Ectodermal cell (in vitro differentiated cells): Measurements from ENCODE around the gene SH3TC1.

ENCODE experiments used
- H3K27ac ChIP-seq: 2 replicates; pipeline ENCODE4 v1.7.0; 2013; ENCODE audit warnings: mild to moderate bottlenecking, low read depth, low read length; ENCODE audit not compliant: insufficient read depth, poor library complexity, severe bottlenecking
- H3K27me3 ChIP-seq: 2 replicates; pipeline ENCODE4 v1.7.0; 2013; ENCODE audit warnings: mild to moderate bottlenecking, low read length; ENCODE audit not compliant: insufficient read depth, control insufficient read depth, poor library complexity, severe bottlenecking
- H3K36me3 ChIP-seq: one replicate; pipeline ENCODE4 v1.7.0; 2013; ENCODE audit warnings: low read length; ENCODE audit not compliant: control insufficient read depth, insufficient read depth
- H3K4me1 ChIP-seq: one replicate; pipeline ENCODE4 v1.7.0; 2013; ENCODE audit warnings: low read length; ENCODE audit not compliant: control insufficient read depth, insufficient read depth
- H3K4me3 ChIP-seq: 2 replicates; pipeline ENCODE4 v1.7.0; 2013; ENCODE audit warnings: low read depth, low read length, control low read depth; ENCODE audit not compliant: insufficient read depth
- H3K9me3 ChIP-seq: 2 replicates; pipeline ENCODE4 v1.7.0; 2013; ENCODE audit warnings: mild to moderate bottlenecking, low read length, moderate library complexity; ENCODE audit not compliant: control insufficient read depth
- WGBS, 2 experiments: methylation state at CpG; one replicate each; pipeline ENCODE4 v1.1.7; 2013; ENCODE audit warnings: missing lambda C conversion rate in 2 of 2; 5-methylcytosine and 5-hydroxymethylcytosine counted together

SH3TC1 gene

GRCh38 chr4:8205749-8206611, 6.9 kb downstream of the SH3TC1 start:
- WGBS, 2 experiments = 85 to 86% methylated on average over 26 of the region's 26 CpGs
- no peaks in the 10 kb centered on the region for H3K9me3 ChIP-seq
- H3K27me3 ChIP-seq = no peaks in the 10 kb centered on the region
- H3K4me1 ChIP-seq = peaks cover 7% of the 10 kb centered on the region
- no peaks in the 10 kb centered on the region for H3K36me3 ChIP-seq
- no peak overlapping the region for H3K4me3 ChIP-seq
- H3K27ac ChIP-seq = no peak overlapping the region

DNA sequence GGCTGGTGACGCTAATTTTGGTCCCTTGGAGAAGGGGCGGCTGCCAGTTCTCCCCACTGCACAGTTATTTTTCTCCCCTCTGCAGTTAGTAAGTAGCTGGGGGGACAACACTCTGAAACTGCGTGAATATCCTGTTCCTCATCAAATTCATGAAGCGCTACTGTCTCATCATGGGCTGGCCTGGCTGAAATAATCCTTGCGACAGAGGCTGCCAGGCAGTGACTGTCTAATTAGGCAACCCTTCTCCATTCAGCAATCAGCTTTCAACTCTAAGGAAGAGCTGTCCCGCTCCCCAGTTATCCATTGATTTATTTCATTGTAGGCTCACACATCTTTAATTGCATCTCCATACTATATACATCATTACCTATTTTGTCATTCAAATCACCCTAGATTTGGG, 8.2 kb downstream of the SH3TC1 start:
- Histone ChIP-seq H3K9me3 (no peaks in the 10 kb centered on the region), H3K4me3 (no peak overlapping the region), H3K27me3 (no peaks in the 10 kb centered on the region), H3K27ac (no peak overlapping the region), H3K4me1 (peaks cover 7% of the 10 kb centered on the region), H3K36me3 (no peaks in the 10 kb centered on the region)
- WGBS, 2 experiments = 95 to 96% methylated on average over 6 of the region's 6 CpGs

GRCh38 chr4:8208565-8208964, 9.5 kb downstream of the SH3TC1 start:
- peaks cover 7% of the 10 kb centered on the region for H3K4me1 ChIP-seq
- no peaks in the 10 kb centered on the region for H3K9me3 ChIP-seq
- H3K36me3 ChIP-seq = no peaks in the 10 kb centered on the region
- H3K4me3 ChIP-seq = no peak overlapping the region
- 94 to 96% methylated on average over 12 of the region's 12 CpGs for WGBS, 2 experiments
- H3K27me3 ChIP-seq = no peaks in the 10 kb centered on the region
- H3K27ac ChIP-seq = no peak overlapping the region

DNA sequence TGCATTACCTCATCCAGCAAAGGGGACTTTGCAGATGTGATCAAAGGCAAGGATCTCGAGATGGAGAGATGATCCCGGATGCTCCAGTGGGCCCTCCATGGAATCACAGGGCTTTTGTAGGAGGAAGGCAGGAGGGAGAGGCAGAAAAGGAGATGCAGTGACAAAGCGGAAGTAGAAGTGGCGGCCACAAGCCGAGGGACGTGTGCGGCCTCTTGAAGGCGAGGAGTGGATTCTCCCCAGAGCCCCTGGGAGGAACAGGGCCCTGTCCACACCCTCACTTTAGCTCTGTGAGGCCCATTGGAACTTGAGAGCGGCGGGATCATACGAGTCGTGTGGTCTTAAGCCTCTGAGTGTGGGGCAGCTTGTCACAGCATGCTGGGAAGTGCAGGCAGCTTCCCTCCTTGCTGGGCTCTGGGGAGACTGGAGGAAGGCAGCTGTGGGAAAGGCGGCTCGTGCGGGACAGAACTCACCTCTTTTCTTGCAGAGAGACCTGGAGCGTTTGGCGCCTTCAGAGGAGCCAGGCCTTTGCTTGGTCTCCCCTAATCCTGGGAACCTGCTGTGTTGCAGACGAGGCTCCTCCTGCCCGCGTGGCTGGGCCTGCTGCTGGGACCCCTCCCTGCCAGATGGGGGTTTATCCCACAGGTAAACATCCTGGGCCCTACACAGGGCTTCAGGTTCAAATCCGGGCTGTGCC, 10.2 kb downstream of the SH3TC1 start:
- Histone ChIP-seq H3K4me3 (no peak overlapping the region), H3K27ac (no peak overlapping the region), H3K36me3 (no peaks in the 10 kb centered on the region), H3K4me1 (peaks cover 7% of the 10 kb centered on the region), H3K27me3 (no peaks in the 10 kb centered on the region), H3K9me3 (no peaks in the 10 kb centered on the region)
- WGBS, 2 experiments = 67 to 69% methylated on average over 21 of the region's 21 CpGs

DNA sequence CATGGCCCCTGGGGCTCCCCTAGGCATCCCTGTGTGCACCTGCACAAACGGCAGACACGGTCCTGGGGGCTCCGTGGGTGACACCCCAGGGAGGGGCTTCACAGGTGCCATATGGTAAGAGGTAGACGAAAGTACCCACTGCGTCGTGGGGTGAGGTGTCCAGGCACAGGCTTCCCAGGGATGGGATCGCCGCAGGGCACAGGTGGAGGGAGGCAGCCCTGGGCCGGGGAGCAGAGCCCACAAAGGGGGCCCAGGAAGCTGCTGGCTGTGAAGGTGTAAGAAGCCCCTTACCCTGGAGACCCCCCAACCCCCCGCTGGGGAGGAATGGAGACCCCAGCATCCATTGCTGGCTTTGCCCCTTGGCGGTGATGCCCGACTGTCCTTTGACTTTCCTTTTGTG, 10.9 kb downstream of the SH3TC1 start:
- H3K9me3 ChIP-seq = no peaks in the 10 kb centered on the region
- no peaks in the 10 kb centered on the region for H3K36me3 ChIP-seq
- no peak overlapping the region for H3K27ac ChIP-seq
- H3K4me3 ChIP-seq = no peak overlapping the region
- 83% methylated on average over 12 of the region's 12 CpGs for WGBS, 2 experiments
- H3K4me1 ChIP-seq = peaks cover 7% of the 10 kb centered on the region
- H3K27me3 ChIP-seq = no peaks in the 10 kb centered on the region

DNA sequence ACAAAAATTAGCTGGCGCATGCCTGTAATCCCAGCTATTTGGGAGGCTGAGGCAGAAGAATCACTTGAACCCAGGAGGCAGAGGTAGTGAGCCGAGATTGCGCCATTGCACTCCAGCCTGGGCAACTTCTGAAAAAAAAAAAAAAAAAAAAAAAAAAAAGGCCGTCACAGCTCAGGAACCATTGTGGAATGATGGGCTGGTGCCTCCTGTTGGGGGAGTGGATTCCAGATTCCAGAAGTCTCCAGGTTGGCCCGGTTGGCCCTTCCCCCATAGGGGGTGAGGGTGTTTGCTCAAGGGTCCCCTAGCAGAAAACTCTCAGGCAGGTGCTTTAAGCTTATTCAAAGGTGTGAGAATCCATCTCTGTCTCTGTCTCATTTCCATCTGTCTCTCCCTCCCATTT, 11.5 kb downstream of the SH3TC1 start:
- peaks cover 7% of the 10 kb centered on the region for H3K4me1 ChIP-seq

DNA sequence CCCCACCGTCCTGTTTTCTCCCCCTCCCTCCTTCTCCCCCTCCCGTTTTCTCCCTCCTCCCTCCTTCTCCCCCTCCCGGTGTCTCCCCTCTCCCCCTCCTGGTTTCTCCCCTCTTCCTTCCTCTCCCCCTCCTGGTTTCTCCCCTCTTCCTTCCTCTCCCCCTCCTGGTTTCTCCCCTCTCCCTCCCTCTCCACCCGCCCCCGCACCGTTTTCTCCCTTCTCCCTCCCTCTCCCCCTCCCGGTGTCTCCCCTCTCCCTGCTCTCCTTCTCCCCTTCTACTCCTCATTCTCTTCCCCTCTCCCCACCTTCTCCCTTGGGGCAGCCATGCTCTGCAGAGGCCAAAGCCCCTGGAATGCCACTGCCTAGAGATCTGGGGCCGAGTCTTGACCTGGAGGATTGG, 12.2 kb downstream of the SH3TC1 start:
- Histone ChIP-seq H3K4me1 (peaks cover 7% of the 10 kb centered on the region), H3K27ac (no peak overlapping the region), H3K27me3 (no peaks in the 10 kb centered on the region), H3K9me3 (no peaks in the 10 kb centered on the region), H3K36me3 (no peaks in the 10 kb centered on the region), H3K4me3 (no peak overlapping the region)
- WGBS, 2 experiments = 37 to 38% methylated on average over 7 to 8 of the region's 8 CpGs

More for the DNA sequence above, 11.5 kb downstream of the SH3TC1 start:
- no peaks in the 10 kb centered on the region for H3K36me3 ChIP-seq
- H3K4me3 ChIP-seq = no peak overlapping the region
- H3K27ac ChIP-seq = no peak overlapping the region
- WGBS, 2 experiments = 85 to 88% methylated on average over 5 of the region's 5 CpGs
- no peaks in the 10 kb centered on the region for H3K27me3 ChIP-seq
- H3K9me3 ChIP-seq = no peaks in the 10 kb centered on the region

- H3K4me1 ChIP-seq = peaks cover 7% of the 10 kb centered on the region
- H3K27me3 ChIP-seq = no peaks in the 10 kb centered on the region
- no peak overlapping the region for H3K4me3 ChIP-seq
- H3K27ac ChIP-seq = no peak overlapping the region
- no peaks in the 10 kb centered on the region for H3K36me3 ChIP-seq
- WGBS, 2 experiments = 84 to 87% methylated on average over 22 of the region's 22 CpGs
- H3K9me3 ChIP-seq = no peaks in the 10 kb centered on the region
These were observed 12.9 kb downstream of the SH3TC1 start for GRCh38 chr4:8211737-8212581.

- H3K27ac ChIP-seq = no peak overlapping the region
- peaks cover 7% of the 10 kb centered on the region for H3K4me1 ChIP-seq
- no peak overlapping the region for H3K4me3 ChIP-seq
- 87 to 90% methylated on average over 12 of the region's 12 CpGs for WGBS, 2 experiments
- H3K27me3 ChIP-seq = no peaks in the 10 kb centered on the region
- H3K9me3 ChIP-seq = no peaks in the 10 kb centered on the region
- H3K36me3 ChIP-seq = no peaks in the 10 kb centered on the region
These were observed 13.5 kb downstream of the SH3TC1 start for GRCh38 chr4:8212622-8213021.

- Histone ChIP-seq H3K36me3 (no peaks in the 10 kb centered on the region), H3K4me3 (no peak overlapping the region), H3K9me3 (no peaks in the 10 kb centered on the region), H3K4me1 (peaks cover 7% of the 10 kb centered on the region), H3K27me3 (no peaks in the 10 kb centered on the region), H3K27ac (no peak overlapping the region)
- WGBS, 2 experiments = 81 to 82% methylated on average over 7 of the region's 7 CpGs
These were observed 14.0 kb downstream of the SH3TC1 start for GRCh38 chr4:8213121-8213520.
